ENCODE data around the gene ATXN8OS. TPM values are rescaled to one million over a fixed set of nuclear protein-coding genes. Genes with fewer than 3 reads are reported as not detected.

The ATXN8OS gene
- not detected in 2 replicates for total RNA-seq

GRCh38 chr13:70107498-70108281 is at the start of gene ATXN8OS:
TSS of gene ATXN8OS (plus strand) at chr13:70107826.

GRCh38 chr13:70108356-70109105 is 905 bp downstream of the ATXN8OS start, which contains the start of gene KLHL1:
TSS of gene KLHL1 (minus strand) at chr13:70108452. CDS start at chr13:70107699, 753 bp downstream.

Other genes starting within 250 kb of the ATXN8OS start
- not detected in 2 replicates for gene KLHL1, start 626 bp downstream of the ATXN8OS start, total RNA-seq